ENCODE data around the gene DLST. TPM values are rescaled to one million over a fixed set of nuclear protein-coding genes. Genes with fewer than 3 reads are reported as not detected.

Gene DLST
- polyA plus RNA-seq, 1 experiment = 150 TPM

DNA sequence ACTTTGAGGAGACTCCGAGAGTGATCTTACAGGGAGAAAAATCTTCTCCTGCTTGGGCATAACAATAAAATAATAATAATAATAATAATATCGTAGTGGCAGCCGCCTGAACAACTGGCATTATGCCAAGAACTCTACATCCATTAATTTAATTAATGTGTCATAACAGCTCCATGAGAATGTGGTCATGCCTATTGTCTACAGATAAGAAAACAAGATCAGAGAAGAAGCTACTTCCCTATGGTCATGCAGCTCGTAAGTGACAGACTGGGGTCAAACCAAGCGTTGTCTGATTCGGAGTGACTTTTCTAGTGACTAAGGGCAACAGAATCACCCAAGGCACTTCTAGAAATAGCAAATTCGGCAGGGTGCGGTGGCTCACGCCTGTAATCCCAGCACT is 17.5 kb upstream of the DLST start:
- no peak overlapping the region for H3K27ac ChIP-seq (ENCODE audit: low read depth, low read length)
- DNase-seq (ENCODE audit: low read depth, low spot score) = no peak
- no peak overlapping the region for H3K4me3 ChIP-seq (ENCODE audit: low read depth, low read length)
- TF ChIP-seq, protein P1, sequence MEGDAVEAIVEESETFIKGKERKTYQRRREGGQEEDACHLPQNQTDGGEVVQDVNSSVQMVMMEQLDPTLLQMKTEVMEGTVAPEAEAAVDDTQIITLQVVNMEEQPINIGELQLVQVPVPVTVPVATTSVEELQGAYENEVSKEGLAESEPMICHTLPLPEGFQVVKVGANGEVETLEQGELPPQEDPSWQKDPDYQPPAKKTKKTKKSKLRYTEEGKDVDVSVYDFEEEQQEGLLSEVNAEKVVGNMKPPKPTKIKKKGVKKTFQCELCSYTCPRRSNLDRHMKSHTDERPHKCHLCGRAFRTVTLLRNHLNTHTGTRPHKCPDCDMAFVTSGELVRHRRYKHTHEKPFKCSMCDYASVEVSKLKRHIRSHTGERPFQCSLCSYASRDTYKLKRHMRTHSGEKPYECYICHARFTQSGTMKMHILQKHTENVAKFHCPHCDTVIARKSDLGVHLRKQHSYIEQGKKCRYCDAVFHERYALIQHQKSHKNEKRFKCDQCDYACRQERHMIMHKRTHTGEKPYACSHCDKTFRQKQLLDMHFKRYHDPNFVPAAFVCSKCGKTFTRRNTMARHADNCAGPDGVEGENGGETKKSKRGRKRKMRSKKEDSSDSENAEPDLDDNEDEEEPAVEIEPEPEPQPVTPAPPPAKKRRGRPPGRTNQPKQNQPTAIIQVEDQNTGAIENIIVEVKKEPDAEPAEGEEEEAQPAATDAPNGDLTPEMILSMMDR (IDR thresholded peaks at IDR 0.05; ENCODE audit: low read depth, low read length) = no peak
- H3K27me3 ChIP-seq (ENCODE audit: control insufficient read depth, insufficient read depth, low read length) = peaks cover 6% of the 10 kb centered on the region
- H3K9me3 ChIP-seq (ENCODE audit: control insufficient read depth, insufficient read depth, low read length) = no peaks in the 10 kb centered on the region
- ChIA-PET POLR2A (no interaction called here), CTCF (interaction anchor here (1.5 to 9.4 kb wide), 4 partner anchors 17 to 225 kb away, joined by 3 to 227 read pairs (median 90); partner anchors contain the start of genes DLST and PROX2)

DNA sequence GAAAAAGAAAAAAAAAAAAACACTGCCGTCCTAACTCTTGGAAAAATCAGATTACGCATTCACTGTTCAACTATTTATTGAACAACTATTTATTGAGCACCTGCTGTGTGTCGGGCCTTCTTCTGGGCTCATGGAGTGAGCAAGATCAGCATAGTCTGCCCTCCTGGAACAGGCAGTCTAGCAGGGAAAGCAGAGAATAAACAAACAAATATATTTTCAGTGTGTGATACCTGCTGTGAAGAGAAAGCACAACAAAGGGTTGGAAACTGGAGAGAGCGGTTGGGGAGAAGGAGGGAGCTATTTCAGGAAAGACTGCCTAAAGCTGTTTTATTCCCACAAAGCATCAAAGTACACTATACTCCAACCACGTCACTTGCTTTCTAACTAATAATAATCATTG is 16.6 kb upstream of the DLST start:
- TF ChIP-seq, protein P1 (IDR thresholded peaks at IDR 0.05; ENCODE audit: low read depth, low read length) = no peak
- ChIA-PET POLR2A (no interaction called here), CTCF (interaction anchor here (1.5 to 9.4 kb wide), 2 partner anchors 41 to 224 kb away, joined by 3 to 227 read pairs; no protein-coding TSS in a partner anchor)
- Histone ChIP-seq H3K27ac (ENCODE audit: low read depth, low read length) (no peak overlapping the region), H3K27me3 (ENCODE audit: control insufficient read depth, insufficient read depth, low read length) (peaks cover 6% of the 10 kb centered on the region), H3K9me3 (ENCODE audit: control insufficient read depth, insufficient read depth, low read length) (no peaks in the 10 kb centered on the region), H3K4me3 (ENCODE audit: low read depth, low read length) (no peak overlapping the region)
- no peak for DNase-seq (ENCODE audit: low read depth, low spot score)

DNA sequence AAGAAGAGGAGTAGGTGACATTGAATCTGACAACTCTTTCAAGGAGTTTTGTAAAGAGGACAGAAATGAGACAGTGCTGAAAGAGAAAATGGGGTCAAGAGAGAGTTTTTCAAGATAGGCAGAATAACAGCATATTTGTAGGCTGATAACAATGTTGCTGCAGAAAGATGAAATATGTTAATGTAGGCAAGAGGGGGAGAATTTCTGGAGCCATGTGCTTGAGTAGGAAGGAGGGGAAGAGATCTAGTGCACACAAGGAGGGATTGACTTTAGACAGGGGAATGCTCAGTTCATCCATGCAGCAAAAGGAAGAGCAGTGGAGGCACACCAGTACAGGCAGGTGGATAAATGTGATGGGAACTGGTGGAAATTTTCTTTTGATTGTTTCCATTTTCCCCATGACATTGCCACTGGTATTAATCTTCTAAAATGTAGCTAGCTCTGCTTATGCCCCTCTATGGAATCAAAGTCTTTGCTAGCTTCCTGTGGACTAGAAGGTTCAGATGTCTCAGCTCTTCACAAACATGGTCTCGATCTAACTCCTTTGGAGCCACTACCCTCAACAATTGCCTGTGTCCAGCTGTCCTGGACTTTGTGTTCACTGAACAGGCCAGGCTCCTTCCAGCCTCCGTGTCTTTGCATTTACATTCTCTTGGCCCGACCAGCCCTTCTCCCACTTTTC is 14.9 kb upstream of the DLST start:
- DNase-seq (ENCODE audit: low read depth, low spot score) = no peak
- POLR2A ChIA-PET = no interaction called here
- CTCF ChIA-PET = interaction anchor here (1.8 to 2.5 kb wide), 4 partner anchors 8 to 222 kb away, joined by 6 to 14 read pairs (median 10); no protein-coding TSS in a partner anchor

DNA sequence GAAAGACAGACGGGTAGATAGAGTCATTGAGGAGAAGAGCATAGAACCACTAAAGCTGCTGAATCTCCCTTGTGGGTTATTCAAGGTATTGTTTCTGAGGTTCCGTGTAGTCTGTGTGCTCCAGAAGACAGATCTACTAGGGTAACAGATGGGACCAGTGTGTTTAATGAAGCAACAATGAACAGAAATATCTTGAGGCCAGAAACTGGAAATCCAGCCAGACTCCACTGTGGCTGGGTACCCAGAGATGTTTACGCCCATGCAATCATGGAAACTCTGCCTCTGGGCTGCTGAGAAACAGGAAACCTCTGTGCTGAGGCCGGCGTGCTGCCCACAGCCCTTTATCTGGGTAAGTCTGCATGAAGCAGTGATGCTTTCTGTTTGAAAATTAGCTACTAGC is 14.0 kb upstream of the DLST start:
- Histone ChIP-seq H3K27ac (ENCODE audit: low read depth, low read length) (no peak overlapping the region), H3K4me3 (ENCODE audit: low read depth, low read length) (no peak overlapping the region), H3K27me3 (ENCODE audit: control insufficient read depth, insufficient read depth, low read length) (peaks cover 6% of the 10 kb centered on the region), H3K9me3 (ENCODE audit: control insufficient read depth, insufficient read depth, low read length) (no peaks in the 10 kb centered on the region)
- no peak for DNase-seq (ENCODE audit: low read depth, low spot score)
- CTCF ChIA-PET = interaction anchor here (0.7 to 2.5 kb wide), 5 partner anchors 9 to 221 kb away, joined by 3 to 14 read pairs (median 7); no protein-coding TSS in a partner anchor
- TF ChIP-seq, protein P1 (IDR thresholded peaks at IDR 0.05; ENCODE audit: low read depth, low read length) = no peak
- POLR2A ChIA-PET = no interaction called here

More for the DNA sequence above, 14.9 kb upstream of the DLST start:
- no peak overlapping the region for H3K27ac ChIP-seq (ENCODE audit: low read depth, low read length)
- no peak overlapping the region for H3K4me3 ChIP-seq (ENCODE audit: low read depth, low read length)
- TF ChIP-seq, protein P1 (IDR thresholded peaks at IDR 0.05; ENCODE audit: low read depth, low read length) = no peak
- peaks cover 6% of the 10 kb centered on the region for H3K27me3 ChIP-seq (ENCODE audit: control insufficient read depth, insufficient read depth, low read length)
- H3K9me3 ChIP-seq (ENCODE audit: control insufficient read depth, insufficient read depth, low read length) = no peaks in the 10 kb centered on the region

DNA sequence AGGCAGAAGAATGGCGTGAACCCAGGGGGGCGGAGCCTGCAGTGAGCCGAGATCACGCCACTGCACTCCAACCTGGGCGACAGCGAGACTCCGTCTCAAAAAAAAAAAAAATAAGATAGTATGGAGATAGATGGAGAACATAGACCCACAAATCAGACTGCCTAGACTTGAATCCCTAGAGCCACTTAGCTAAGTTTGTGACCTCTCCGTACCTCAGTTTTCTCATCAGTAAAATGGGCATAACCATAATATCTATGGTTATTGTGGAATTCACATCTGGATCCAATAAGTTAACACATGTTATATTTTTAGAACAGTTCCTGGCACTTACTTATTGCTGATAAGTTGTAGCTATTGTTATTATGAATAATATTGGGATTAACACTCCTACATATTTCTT is 13.0 kb upstream of the DLST start:
- no peak for DNase-seq (ENCODE audit: low read depth, low spot score)
- Histone ChIP-seq H3K9me3 (ENCODE audit: control insufficient read depth, insufficient read depth, low read length) (no peaks in the 10 kb centered on the region), H3K27me3 (ENCODE audit: control insufficient read depth, insufficient read depth, low read length) (peaks cover 3% of the 10 kb centered on the region), H3K4me3 (ENCODE audit: low read depth, low read length) (no peak overlapping the region), H3K27ac (ENCODE audit: low read depth, low read length) (no peak overlapping the region)
- ChIA-PET CTCF (interaction anchor here (0.6 to 2.5 kb wide), 5 partner anchors 8 to 37 kb away, joined by 3 to 14 read pairs (median 7); no protein-coding TSS in a partner anchor), POLR2A (interaction anchor here (0.7 kb wide), 1 partner anchor 14 kb away, joined by 3 read pairs; no protein-coding TSS in a partner anchor)
- TF ChIP-seq, protein P1 (IDR thresholded peaks at IDR 0.05; ENCODE audit: low read depth, low read length) = no peak

All from AG04450 (cell line).